HG03196 (cell line): ENCODE results near the gene PDCD6IP.
"Not testable (repeated sequence)": the region's sequence is repeated elsewhere in the genome, so short reads cannot be mapped to it uniquely, and the experiment has no call there.

Source experiments
- ATAC-seq: cut with Tn5 transposase; IDR thresholded peaks from one replicate; pipeline ENCODE4 v1.9.1; 2021; ENCODE audit not compliant: unreplicated experiment

Gene PDCD6IP

GRCh38 chr3:33792167-33792892, 6.1 kb upstream of the PDCD6IP start:
- ATAC-seq, result no peak

DNA sequence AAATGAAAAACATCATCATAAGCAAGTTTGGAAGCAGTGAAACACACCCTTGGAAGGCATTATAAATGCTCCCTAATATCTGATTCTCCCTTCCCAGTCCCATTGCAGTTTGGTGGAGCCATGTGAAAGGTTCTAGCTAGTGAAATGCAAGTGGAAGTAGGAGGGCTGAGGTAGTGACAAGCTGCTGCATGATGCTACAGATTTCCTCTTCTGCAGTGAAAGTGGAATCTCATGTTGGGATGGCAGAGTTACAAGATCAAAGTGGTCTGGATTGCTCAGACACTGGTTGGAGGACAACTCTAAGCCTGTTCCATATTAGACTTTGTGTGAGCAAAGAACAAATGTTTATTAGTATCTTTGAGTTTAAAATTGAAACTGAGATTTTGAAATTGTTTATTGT, 3.3 kb upstream of the PDCD6IP start:
- ATAC-seq, result no peak

DNA sequence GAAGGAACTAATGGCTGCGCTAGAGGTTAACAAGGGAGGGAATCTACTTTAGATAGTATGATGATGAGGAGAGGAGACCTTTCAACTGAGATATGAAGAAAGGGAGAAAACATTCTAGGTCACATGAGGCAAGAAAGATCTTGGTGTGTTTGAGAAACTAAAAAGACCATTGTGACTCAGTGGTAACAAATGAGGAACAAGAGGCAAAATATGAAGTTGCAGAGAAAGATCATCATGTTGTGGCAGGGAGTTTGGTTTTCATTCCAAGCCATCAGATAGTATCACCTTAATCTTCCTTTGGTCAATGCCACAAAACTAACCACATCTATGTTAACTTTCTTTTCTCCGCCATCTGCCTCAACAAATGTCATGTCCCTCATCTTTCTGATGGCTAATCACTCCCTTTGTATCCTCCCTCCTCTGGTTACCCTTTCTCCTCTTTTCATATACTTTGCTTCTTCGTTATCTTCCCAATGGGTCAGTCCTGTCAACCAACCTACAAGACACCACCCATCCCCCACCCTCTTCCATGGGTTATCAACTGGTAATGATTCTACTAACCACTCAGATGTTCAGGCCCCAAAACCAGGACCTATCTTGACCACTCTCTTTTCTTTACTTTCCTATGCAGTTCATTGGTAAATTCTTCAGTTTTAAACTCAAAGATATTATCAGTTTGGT, 2.4 kb upstream of the PDCD6IP start:
- ATAC-seq, result no peak

DNA sequence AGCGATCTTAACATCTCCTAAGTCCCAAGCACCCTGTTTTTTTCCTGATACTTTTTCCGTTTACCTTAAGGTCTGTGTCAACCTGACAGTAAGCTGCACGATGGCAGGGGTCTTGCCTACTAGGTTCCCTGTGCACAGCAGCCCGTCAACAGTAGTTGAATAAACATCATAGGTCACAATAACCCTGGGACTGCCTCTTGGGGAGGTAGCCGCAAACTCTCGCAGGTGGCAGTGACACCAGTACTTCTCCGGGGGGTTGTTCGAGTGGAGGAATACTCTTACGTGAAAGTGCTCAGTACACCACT, 365 bp upstream of the PDCD6IP start:
- peak; percentile 31 for ATAC-seq

DNA sequence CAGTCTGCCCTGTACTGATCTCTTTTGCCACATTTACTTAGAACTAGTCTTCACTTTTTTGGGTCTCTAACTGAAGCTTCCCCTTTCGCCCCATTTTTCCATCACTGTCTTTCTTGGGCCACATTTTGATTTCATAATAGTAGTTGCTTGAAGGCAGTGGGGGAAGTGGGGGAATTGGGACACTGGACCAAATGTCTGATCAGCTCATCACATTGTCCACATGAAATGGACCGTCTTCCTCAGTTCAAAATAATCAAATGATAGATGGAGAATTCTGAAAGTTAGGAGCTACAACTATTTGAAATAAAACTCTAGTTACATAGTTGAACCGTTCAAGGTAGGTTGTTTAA, 747 bp downstream of the PDCD6IP start:
- ATAC-seq, result no peak

DNA sequence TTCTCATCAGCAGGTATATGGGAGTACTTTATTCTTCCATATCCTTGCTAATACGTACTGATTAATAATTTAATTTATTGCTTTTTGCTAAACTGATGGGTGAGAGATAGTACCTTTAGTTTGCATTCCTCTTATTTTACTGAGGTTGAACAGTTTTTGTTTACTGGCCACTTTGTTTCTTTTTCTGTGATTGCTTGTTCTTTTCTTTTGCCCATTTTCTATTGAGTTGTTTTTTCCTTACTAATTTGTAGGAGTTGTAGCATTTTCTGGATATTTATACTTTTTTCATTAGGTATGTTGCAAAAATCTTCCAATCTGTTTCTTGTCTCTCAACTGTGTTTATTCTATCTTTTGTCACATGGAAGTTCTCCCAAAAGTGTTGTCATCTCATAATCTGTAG, 4.8 kb downstream of the PDCD6IP start:
- ATAC-seq, result no peak

GRCh38 chr3:33803894-33804526, 5.6 kb downstream of the PDCD6IP start:
- no peak for ATAC-seq

DNA sequence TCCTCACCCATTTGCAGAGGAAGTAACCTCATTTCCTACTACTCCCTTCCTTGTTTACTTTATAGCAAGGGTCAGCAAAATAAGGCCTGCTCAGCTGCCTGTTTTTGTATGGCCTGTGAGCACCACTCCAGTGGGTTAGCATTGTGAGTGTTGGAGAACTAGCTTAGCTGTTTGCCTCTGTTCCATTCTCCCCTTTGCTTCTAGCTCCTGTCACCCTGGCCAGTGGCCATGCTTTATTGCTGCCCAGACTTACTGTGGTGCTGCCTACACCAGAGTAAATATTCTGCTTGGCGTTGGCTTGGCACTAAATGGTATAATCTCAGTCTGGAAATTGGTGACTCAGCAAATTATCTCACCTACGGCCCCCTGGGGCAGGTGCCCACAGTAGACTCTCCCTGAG, 8.8 kb downstream of the PDCD6IP start:
- ATAC-seq, result no peak

- no peak for ATAC-seq
Observed at GRCh38 chr3:33808559-33808958, 10.1 kb downstream of the PDCD6IP start.

DNA sequence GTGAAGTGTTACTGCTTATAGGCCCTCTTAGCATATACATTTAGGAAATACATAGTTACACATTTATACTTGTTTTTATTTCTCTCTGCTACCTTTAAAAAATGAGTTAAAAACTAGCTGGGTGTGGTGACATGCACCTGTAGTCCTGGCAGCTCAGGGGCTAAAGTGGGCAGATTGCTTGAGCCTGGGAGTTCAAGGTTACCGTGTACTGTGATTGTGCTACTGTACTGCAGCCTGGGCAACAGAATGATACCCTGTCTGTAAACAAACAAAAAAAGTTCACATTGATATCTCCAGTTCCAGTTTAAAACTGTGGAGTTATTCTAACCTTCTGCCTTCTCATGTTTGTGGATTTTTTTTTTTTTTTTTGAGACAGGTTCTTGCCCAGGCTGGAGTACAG, 12.1 kb downstream of the PDCD6IP start:
- ATAC-seq, result no peak

GRCh38 chr3:33821989-33822388, 23.6 kb downstream of the PDCD6IP start:
- ATAC-seq, result no peak

DNA sequence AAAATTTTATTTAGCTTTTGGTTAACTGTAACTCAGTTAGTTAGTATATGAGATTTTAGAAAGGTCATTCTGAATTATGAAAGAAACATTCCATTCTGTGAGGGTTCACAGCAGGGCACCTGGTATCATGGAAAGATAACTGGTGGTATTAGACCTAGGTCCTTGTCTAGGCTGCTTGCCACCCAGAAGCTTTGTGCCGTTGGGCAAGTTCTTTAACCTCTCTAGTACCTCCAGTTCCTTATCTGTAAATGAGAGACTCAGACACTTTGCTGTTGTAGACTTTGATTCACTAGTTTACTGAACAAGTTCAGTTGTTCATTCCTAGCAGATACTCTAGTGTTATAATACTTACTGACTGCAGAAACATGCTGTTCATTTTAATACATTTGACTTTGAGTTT, 25.4 kb downstream of the PDCD6IP start:
- ATAC-seq, result no peak

GRCh38 chr3:33825111-33825510, 26.7 kb downstream of the PDCD6IP start:
- ATAC-seq, result no peak

GRCh38 chr3:33826206-33826605, 27.8 kb downstream of the PDCD6IP start:
- no peak for ATAC-seq

- ATAC-seq, result no peak
Observed at GRCh38 chr3:33826688-33827087, 28.3 kb downstream of the PDCD6IP start.

DNA sequence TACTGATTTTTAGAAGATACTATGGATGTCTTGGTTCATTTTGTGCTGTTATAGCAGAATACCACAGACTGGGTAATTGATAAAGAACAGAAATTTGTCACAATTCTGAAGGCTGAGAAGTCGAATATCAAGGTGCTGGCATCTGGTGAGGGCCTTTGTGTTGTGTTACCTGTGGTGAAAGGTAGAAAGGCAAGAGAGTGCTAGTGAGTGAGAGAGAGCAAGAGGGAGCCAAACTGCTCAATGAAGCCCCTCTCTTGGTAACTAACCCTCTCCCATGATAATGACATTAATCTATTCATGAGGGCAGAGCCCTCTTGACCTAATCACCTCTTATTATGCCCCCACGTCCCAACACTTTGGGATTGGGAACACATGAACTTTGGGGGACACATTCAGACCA, 31.3 kb downstream of the PDCD6IP start:
- ATAC-seq, result no peak

DNA sequence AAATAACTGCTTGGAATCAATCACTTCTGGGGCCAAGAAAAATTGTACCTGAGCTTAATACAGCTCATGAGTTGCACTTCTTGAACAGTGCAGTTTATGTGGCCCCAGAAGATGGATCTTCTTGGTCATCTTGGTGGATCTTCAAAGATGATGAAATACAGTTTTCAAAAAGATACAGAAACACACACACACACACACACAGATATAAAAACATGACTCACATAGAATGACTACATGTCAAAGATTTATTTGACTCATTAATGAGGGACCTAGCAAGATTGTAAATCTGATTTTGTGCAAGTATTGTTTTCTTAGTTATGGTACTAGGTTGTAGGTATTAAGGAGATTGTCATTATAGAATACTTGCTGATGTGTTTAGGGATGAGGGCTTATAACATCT, 32.6 kb downstream of the PDCD6IP start:
- ATAC-seq, result no peak

GRCh38 chr3:33833408-33834095, 35.1 kb downstream of the PDCD6IP start:
- ATAC-seq, result no peak

DNA sequence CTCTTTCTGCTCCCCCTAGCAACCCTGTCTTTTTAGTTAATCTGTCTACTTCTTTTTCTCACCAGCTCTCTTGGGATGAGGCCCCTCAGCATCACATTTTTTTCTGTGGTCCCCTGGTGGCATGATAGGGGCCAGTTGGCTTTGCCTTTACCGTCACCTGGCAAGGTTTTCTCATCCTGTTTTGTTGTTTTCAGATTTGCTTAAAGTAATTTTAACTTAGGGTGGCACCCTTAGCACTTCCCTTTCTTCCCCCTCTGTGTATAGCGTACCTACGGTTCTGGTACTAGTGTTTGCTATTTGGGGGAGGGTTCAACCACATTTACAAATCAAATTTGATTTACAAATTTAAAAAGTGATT, 35.6 kb downstream of the PDCD6IP start:
- ATAC-seq, result no peak

GRCh38 chr3:33837182-33837581, 38.8 kb downstream of the PDCD6IP start:
- not testable (repeated sequence) for ATAC-seq

- ATAC-seq, result no peak
Observed at GRCh38 chr3:33839283-33839682, 40.9 kb downstream of the PDCD6IP start.

- ATAC-seq, result no peak
Observed at GRCh38 chr3:33840179-33840578, 41.7 kb downstream of the PDCD6IP start.
